Stomach (tissue), 9 donors: ENCODE data around the gene SMARCC1. TPM values are rescaled to one million over a fixed set of nuclear protein-coding genes. Genes with fewer than 3 reads are reported as not detected.

Source experiments
- DNase-seq, 2 donors: peaks; one replicate each; pipeline versions ENCODE4 v3.0.0 to v3.0.0-alpha.2; 2013 to 2019
- H3K27ac ChIP-seq, 5 donors: fragments of 200-600 bp in 4 of 5; sonication (generic) in 4 of 5; one replicate each; pipeline ENCODE4 v1.5.1; 2013 to 2019; ENCODE audit warnings: mild to moderate bottlenecking in 1 of 5, moderate library complexity in 1 of 5
- H3K27me3 ChIP-seq, 3 donors: fragments of 200-600 bp; sonication (generic); one replicate each; pipeline ENCODE4 v1.5.1; 2017 to 2019; ENCODE audit warnings: mixed run types in 1 of 3
- H3K36me3 ChIP-seq, 4 donors: fragments of 200-600 bp; sonication (generic); 1 replicate in 3 of 4; 2 replicates in 1 of 4; pipeline ENCODE4 v1.5.1; 2016 to 2019
- H3K4me1 ChIP-seq, 4 donors: fragments of 200-600 bp; sonication (generic); one replicate each; pipeline ENCODE4 v1.5.1; 2016 to 2019
- H3K4me3 ChIP-seq, 4 donors: fragments of 200-600 bp; sonication (generic) in 3 of 4; one replicate each; pipeline ENCODE4 v1.5.1; 2016 to 2019; ENCODE audit warnings: mild to moderate bottlenecking in 1 of 4
- H3K9me3 ChIP-seq, 4 donors: fragments of 200-600 bp; sonication (generic); one replicate each; pipeline ENCODE4 v1.5.1; 2016 to 2019
- CTCF ChIP-seq, 7 experiments: fragments of 450-650 bp in 4 of 7; fragments of 200-600 bp in 3 of 7; sonication (generic) in 3 of 7; IDR thresholded peaks; one replicate each; pipeline ENCODE4 v1.5.1; 2016 to 2019; ENCODE audit warnings: antibody characterized with exemption in 7 of 7, control low read depth in 2 of 7, mild to moderate bottlenecking in 1 of 7
- EP300 ChIP-seq: sonication (generic); formaldehyde crosslinking; IDR thresholded peaks from one replicate; pipeline ENCODE4 v1.6.1; 2017; ENCODE audit warnings: antibody characterized with exemption
- POLR2A ChIP-seq, 4 donors: fragments of 450-650 bp; IDR thresholded peaks; one replicate each; pipeline ENCODE4 v1.6.1; 2016; ENCODE audit warnings: antibody characterized with exemption in 4 of 4, control low read depth in 2 of 4, mild to moderate bottlenecking in 1 of 4, moderate library complexity in 1 of 4
- POLR2AphosphoS5 ChIP-seq, 3 donors: sonication (generic); formaldehyde crosslinking; IDR thresholded peaks; one replicate each; pipeline ENCODE4 v1.6.1; 2016; ENCODE audit warnings: antibody characterized with exemption in 3 of 3
- WGBS, 5 donors: extraction: QIAGEN DNeasy Blood & Tissue Kit in 3 of 5; methylation state at CpG; one replicate each; pipeline versions ENCODE4 v1.1.5 to v1.1.7; 2013 to 2018; 5-methylcytosine and 5-hydroxymethylcytosine counted together
- intact Hi-C: fragments of 100-400 bp; cut with DNase I; formaldehyde crosslinking; loops from one replicate; pipeline ENCODE4 v1.15.1; 2023; ENCODE audit warnings: low total_unique reads
- polyA plus RNA-seq, 3 donors: library from polyadenylated mRNA; stranded (reverse); fragments of 200-250 nt; gene quantifications; one replicate each; pipeline ENCODE4 v1.2.3, GENCODE V29; 2013
- total RNA-seq, 5 donors: library from RNA; depleted of rRNA; stranded (reverse); fragments of >200 nt; gene quantifications; one replicate each; pipeline versions ENCODE4 v1.1.0 to v1.2.3, GENCODE V29; 2014 to 2016
- donor health status: healthy with polysubstance abuse.
- donor health status: Bipolar disorder and iron deficiency.
- donor health status: healthy.

SMARCC1 gene
- total and polyA plus RNA-seq, 8 donors: 8.6 to 64.3 (median 27.3) TPM

- DNase-seq: no peak
- H3K27me3 ChIP-seq: no peaks in the 10 kb centered on the region
- intact Hi-C loops: no loop called here
- H3K36me3 ChIP-seq: no peaks in the 10 kb centered on the region
- TF ChIP-seq POLR2AphosphoS5 (IDR thresholded peaks at IDR 0.05) (no peak), EP300 (no peak), CTCF (IDR thresholded peaks at IDR 0.05) (no peak), POLR2A (IDR thresholded peaks at IDR 0.05) (no peak)
- no peak overlapping the region for H3K4me3 ChIP-seq
- H3K9me3 ChIP-seq: peaks cover 0 to 8% (median 2%) of the 10 kb centered on the region in 4 donors
- no peak overlapping the region for H3K27ac ChIP-seq
- 57 to 87% (median 79%) methylated on average over 7 of the region's 7 CpGs for WGBS, 5 donors
- H3K4me1 ChIP-seq: no peaks in the 10 kb centered on the region
These were observed 228.3 kb downstream of the SMARCC1 start for GRCh38 chr3:47553407-47553806.

GRCh38 chr3:47542471-47543173, 239.1 kb downstream of the SMARCC1 start:
- no peaks in the 10 kb centered on the region for H3K36me3 ChIP-seq
- peak overlapping the region in 1 of 5 donors; percentile 47 for H3K27ac ChIP-seq
- H3K9me3 ChIP-seq: no peaks in the 10 kb centered on the region

GRCh38 chr3:47541583-47542108, 240.0 kb downstream of the SMARCC1 start:
- no peak for TF ChIP-seq POLR2AphosphoS5 (IDR thresholded peaks at IDR 0.05)
- no peak for TF ChIP-seq POLR2A (IDR thresholded peaks at IDR 0.05)
- no peak for TF ChIP-seq CTCF (IDR thresholded peaks at IDR 0.05)
- no peak for TF ChIP-seq EP300
- intact Hi-C loops: no loop called here
- Histone ChIP-seq H3K27ac (no peak overlapping the region), H3K4me1 (peaks cover 0 to 8% (median 2%) of the 10 kb centered on the region in 4 donors), H3K4me3 (no peak overlapping the region), H3K36me3 (no peaks in the 10 kb centered on the region), H3K27me3 (no peaks in the 10 kb centered on the region), H3K9me3 (no peaks in the 10 kb centered on the region)
- DNase-seq: no peak
- WGBS, 5 donors: 63 to 75% (median 64%) methylated on average over 6 of the region's 6 CpGs

More at GRCh38 chr3:47542471-47543173, 239.1 kb downstream of the SMARCC1 start:
- TF ChIP-seq CTCF (IDR thresholded peaks at IDR 0.05) (no peak), EP300 (no peak), POLR2A (IDR thresholded peaks at IDR 0.05) (no peak), POLR2AphosphoS5 (IDR thresholded peaks at IDR 0.05) (no peak)
- Histone ChIP-seq H3K27me3 (no peaks in the 10 kb centered on the region), H3K4me3 (no peak overlapping the region), H3K4me1 (peaks cover 0 to 8% (median 2%) of the 10 kb centered on the region in 4 donors)
- DNase-seq: peak in 1 of 2 donors; percentile 83
- intact Hi-C loops: no loop called here
- 50 to 60% (median 58%) methylated on average over 20 to 21 of the region's 21 CpGs for WGBS, 5 donors

- H3K4me3 ChIP-seq: no peak overlapping the region
- no peaks in the 10 kb centered on the region for H3K27me3 ChIP-seq
- no peaks in the 10 kb centered on the region for H3K36me3 ChIP-seq
- no peak overlapping the region for H3K27ac ChIP-seq
- intact Hi-C loops: no loop called here
- TF ChIP-seq POLR2AphosphoS5 (IDR thresholded peaks at IDR 0.05) (no peak), POLR2A (IDR thresholded peaks at IDR 0.05) (no peak), CTCF (IDR thresholded peaks at IDR 0.05) (no peak), EP300 (no peak)
- peaks cover 0 to 8% (median 2%) of the 10 kb centered on the region in 4 donors for H3K4me1 ChIP-seq
- WGBS, 5 donors: 79 to 97% (median 89%) methylated on average over 4 of the region's 4 CpGs
- no peaks in the 10 kb centered on the region for H3K9me3 ChIP-seq
- DNase-seq: no peak
These were observed 241.4 kb downstream of the SMARCC1 start for GRCh38 chr3:47540281-47540680.
